WTC11 (cell line): ENCODE measurements around the gene SLC26A2.

Experiments used
- CREB1 ChIP-seq: sonication (generic); formaldehyde crosslinking; IDR thresholded peaks from 2 replicates; pipeline ENCODE4 v1.8.0; 2023; ENCODE audit warnings: mild to moderate bottlenecking, missing genetic modification reagents
- ELF4 ChIP-seq: sonication (generic); formaldehyde crosslinking; IDR thresholded peaks from 2 replicates; pipeline ENCODE4 v1.8.1; 2022; ENCODE audit warnings: low read depth, mild to moderate bottlenecking, moderate library complexity, missing genetic modification reagents
- ESRRA ChIP-seq: sonication (generic); formaldehyde crosslinking; IDR thresholded peaks from 2 replicates; pipeline ENCODE4 v1.8.1; 2022; ENCODE audit warnings: mild to moderate bottlenecking, missing genetic modification reagents, borderline replicate concordance
- MXD4 ChIP-seq: fragments of 250-450 bp; sonication (Bioruptor Pico); IDR thresholded peaks from 2 replicates; pipeline ENCODE4 v1.8.0; 2021; ENCODE audit warnings: mild to moderate bottlenecking, moderate library complexity, borderline replicate concordance
- NFYB ChIP-seq: sonication (generic); formaldehyde crosslinking; conservative IDR thresholded peaks from 2 replicates; pipeline ENCODE4 v1.8.0; 2022; ENCODE audit warnings: low read depth, missing genetic modification reagents
- NR2C2 ChIP-seq: sonication (generic); formaldehyde crosslinking; IDR thresholded peaks from 2 replicates; pipeline ENCODE4 v1.8.0; 2022; ENCODE audit warnings: mild to moderate bottlenecking, missing genetic modification reagents
- ZNF121 ChIP-seq: sonication (generic); formaldehyde crosslinking; IDR thresholded peaks from 2 replicates; pipeline ENCODE4 v1.8.0; 2023; ENCODE audit warnings: missing genetic modification reagents
- TF ChIP-seq, protein P1 (sequence below): fragments of 200-600 bp; IDR thresholded peaks from 2 replicates; pipeline ENCODE4 v1.8.0; 2022; ENCODE audit warnings: antibody characterized with exemption
- TF ChIP-seq, protein P2 (sequence below): sonication (generic); formaldehyde crosslinking; IDR thresholded peaks from 2 replicates; pipeline ENCODE4 v1.8.0; 2022; ENCODE audit warnings: mild to moderate bottlenecking, missing genetic modification reagents
- TF ChIP-seq, protein P3 (sequence below): sonication (generic); formaldehyde crosslinking; IDR thresholded peaks from 2 replicates; pipeline ENCODE4 v1.8.1; 2022; ENCODE audit warnings: low read depth, missing genetic modification reagents, borderline replicate concordance
- TF ChIP-seq, protein P4 (sequence below): sonication (generic); formaldehyde crosslinking; IDR thresholded peaks from 2 replicates; pipeline ENCODE4 v1.8.1; 2023; ENCODE audit warnings: mild to moderate bottlenecking, moderate library complexity, missing genetic modification reagents
- TF ChIP-seq, protein P5 (sequence below): sonication (generic); formaldehyde crosslinking; IDR thresholded peaks from 2 replicates; pipeline ENCODE4 v1.8.0; 2022; ENCODE audit warnings: mild to moderate bottlenecking, missing genetic modification reagents
- TF ChIP-seq, protein P6 (sequence below): sonication (generic); formaldehyde crosslinking; IDR thresholded peaks from 2 replicates; pipeline ENCODE4 v1.8.1; 2023; ENCODE audit warnings: mild to moderate bottlenecking, missing genetic modification reagents, borderline replicate concordance
- TF ChIP-seq, protein P7 (sequence below): sonication (generic); formaldehyde crosslinking; IDR thresholded peaks from 2 replicates; pipeline ENCODE4 v1.8.1; 2023; ENCODE audit warnings: mild to moderate bottlenecking, missing genetic modification reagents

DNA sequence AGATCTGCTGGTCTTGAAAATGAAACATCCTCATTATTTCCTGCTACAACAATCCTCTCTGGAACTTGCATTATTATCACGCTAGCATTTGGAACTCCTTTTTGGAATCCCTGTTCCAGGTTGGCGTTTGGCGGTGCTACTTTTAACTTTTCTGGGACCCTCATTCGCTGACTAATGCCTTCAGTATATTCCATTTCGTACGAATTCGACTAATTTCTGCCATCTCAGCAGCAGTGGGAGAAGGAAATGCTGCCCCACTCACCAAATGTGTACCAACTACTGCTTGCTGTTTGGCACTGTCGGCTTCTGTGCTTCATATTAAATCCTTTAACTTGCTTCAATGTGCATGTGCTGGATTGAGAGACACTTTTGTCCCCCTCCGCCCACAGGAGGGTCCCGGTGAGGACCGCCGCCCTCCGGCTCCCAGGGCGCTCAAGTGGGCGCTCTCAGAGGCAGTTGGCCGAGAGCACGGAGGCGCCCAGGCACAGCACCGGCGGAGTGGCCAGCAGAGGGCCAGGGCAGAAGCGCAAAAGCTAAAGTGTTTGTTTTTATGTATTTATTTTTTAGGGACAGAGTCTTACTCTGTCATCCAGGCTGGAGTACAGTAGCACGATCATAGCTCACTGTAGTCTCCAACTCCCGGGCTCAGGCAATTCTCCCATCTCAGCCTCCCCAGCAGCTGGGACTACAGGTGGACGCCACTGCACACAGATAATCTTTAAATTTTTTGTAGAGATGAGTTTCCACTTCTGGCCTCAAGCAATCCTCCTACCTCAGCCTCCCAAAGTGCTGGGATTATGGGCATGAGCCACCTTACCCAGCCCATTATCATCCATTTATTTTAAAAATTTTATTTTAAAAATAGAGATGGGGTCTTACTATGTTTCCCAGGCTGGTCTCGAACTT lies 27.9 kb upstream of the SLC26A2 start:
- TF ChIP-seq NFYB (CRISPR knock-in tag) (no peak), ZNF121 (CRISPR knock-in tag) (no peak), NR2C2 (CRISPR knock-in tag) (no peak), CREB1 (no peak), ELF4 (no peak), ESRRA (CRISPR knock-in tag) (no peak), MXD4 (CRISPR knock-in tag) (no peak)
- TF ChIP-seq, protein P1, sequence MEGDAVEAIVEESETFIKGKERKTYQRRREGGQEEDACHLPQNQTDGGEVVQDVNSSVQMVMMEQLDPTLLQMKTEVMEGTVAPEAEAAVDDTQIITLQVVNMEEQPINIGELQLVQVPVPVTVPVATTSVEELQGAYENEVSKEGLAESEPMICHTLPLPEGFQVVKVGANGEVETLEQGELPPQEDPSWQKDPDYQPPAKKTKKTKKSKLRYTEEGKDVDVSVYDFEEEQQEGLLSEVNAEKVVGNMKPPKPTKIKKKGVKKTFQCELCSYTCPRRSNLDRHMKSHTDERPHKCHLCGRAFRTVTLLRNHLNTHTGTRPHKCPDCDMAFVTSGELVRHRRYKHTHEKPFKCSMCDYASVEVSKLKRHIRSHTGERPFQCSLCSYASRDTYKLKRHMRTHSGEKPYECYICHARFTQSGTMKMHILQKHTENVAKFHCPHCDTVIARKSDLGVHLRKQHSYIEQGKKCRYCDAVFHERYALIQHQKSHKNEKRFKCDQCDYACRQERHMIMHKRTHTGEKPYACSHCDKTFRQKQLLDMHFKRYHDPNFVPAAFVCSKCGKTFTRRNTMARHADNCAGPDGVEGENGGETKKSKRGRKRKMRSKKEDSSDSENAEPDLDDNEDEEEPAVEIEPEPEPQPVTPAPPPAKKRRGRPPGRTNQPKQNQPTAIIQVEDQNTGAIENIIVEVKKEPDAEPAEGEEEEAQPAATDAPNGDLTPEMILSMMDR: no peak
- TF ChIP-seq, protein P2, sequence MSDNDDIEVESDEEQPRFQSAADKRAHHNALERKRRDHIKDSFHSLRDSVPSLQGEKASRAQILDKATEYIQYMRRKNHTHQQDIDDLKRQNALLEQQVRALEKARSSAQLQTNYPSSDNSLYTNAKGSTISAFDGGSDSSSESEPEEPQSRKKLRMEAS (CRISPR knock-in tag): no peak
- TF ChIP-seq, protein P3, sequence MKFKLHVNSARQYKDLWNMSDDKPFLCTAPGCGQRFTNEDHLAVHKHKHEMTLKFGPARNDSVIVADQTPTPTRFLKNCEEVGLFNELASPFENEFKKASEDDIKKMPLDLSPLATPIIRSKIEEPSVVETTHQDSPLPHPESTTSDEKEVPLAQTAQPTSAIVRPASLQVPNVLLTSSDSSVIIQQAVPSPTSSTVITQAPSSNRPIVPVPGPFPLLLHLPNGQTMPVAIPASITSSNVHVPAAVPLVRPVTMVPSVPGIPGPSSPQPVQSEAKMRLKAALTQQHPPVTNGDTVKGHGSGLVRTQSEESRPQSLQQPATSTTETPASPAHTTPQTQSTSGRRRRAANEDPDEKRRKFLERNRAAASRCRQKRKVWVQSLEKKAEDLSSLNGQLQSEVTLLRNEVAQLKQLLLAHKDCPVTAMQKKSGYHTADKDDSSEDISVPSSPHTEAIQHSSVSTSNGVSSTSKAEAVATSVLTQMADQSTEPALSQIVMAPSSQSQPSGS (CRISPR knock-in tag): no peak
- TF ChIP-seq, protein P4, sequence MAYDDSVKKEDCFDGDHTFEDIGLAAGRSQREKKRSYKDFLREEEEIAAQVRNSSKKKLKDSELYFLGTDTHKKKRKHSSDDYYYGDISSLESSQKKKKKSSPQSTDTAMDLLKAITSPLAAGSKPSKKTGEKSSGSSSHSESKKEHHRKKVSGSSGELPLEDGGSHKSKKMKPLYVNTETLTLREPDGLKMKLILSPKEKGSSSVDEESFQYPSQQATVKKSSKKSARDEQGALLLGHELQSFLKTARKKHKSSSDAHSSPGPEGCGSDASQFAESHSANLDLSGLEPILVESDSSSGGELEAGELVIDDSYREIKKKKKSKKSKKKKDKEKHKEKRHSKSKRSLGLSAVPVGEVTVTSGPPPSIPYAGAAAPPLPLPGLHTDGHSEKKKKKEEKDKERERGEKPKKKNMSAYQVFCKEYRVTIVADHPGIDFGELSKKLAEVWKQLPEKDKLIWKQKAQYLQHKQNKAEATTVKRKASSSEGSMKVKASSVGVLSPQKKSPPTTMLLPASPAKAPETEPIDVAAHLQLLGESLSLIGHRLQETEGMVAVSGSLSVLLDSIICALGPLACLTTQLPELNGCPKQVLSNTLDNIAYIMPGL: no peak
- TF ChIP-seq, protein P5, sequence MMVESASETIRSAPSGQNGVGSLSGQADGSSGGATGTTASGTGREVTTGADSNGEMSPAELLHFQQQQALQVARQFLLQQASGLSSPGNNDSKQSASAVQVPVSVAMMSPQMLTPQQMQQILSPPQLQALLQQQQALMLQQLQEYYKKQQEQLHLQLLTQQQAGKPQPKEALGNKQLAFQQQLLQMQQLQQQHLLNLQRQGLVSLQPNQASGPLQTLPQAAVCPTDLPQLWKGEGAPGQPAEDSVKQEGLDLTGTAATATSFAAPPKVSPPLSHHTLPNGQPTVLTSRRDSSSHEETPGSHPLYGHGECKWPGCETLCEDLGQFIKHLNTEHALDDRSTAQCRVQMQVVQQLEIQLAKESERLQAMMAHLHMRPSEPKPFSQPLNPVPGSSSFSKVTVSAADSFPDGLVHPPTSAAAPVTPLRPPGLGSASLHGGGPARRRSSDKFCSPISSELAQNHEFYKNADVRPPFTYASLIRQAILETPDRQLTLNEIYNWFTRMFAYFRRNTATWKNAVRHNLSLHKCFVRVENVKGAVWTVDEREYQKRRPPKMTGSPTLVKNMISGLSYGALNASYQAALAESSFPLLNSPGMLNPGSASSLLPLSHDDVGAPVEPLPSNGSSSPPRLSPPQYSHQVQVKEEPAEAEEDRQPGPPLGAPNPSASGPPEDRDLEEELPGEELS: no peak
- TF ChIP-seq, protein P6, sequence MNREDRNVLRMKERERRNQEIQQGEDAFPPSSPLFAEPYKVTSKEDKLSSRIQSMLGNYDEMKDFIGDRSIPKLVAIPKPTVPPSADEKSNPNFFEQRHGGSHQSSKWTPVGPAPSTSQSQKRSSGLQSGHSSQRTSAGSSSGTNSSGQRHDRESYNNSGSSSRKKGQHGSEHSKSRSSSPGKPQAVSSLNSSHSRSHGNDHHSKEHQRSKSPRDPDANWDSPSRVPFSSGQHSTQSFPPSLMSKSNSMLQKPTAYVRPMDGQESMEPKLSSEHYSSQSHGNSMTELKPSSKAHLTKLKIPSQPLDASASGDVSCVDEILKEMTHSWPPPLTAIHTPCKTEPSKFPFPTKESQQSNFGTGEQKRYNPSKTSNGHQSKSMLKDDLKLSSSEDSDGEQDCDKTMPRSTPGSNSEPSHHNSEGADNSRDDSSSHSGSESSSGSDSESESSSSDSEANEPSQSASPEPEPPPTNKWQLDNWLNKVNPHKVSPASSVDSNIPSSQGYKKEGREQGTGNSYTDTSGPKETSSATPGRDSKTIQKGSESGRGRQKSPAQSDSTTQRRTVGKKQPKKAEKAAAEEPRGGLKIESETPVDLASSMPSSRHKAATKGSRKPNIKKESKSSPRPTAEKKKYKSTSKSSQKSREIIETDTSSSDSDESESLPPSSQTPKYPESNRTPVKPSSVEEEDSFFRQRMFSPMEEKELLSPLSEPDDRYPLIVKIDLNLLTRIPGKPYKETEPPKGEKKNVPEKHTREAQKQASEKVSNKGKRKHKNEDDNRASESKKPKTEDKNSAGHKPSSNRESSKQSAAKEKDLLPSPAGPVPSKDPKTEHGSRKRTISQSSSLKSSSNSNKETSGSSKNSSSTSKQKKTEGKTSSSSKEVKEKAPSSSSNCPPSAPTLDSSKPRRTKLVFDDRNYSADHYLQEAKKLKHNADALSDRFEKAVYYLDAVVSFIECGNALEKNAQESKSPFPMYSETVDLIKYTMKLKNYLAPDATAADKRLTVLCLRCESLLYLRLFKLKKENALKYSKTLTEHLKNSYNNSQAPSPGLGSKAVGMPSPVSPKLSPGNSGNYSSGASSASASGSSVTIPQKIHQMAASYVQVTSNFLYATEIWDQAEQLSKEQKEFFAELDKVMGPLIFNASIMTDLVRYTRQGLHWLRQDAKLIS (CRISPR knock-in tag): no peak
- TF ChIP-seq, protein P7, sequence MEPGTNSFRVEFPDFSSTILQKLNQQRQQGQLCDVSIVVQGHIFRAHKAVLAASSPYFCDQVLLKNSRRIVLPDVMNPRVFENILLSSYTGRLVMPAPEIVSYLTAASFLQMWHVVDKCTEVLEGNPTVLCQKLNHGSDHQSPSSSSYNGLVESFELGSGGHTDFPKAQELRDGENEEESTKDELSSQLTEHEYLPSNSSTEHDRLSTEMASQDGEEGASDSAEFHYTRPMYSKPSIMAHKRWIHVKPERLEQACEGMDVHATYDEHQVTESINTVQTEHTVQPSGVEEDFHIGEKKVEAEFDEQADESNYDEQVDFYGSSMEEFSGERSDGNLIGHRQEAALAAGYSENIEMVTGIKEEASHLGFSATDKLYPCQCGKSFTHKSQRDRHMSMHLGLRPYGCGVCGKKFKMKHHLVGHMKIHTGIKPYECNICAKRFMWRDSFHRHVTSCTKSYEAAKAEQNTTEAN: no peak
